Thyroid gland (tissue), 4 donors: ENCODE measurements around the gene TNS3. TPM values are rescaled to one million over a fixed set of nuclear protein-coding genes. Genes with fewer than 3 reads are reported as not detected.

Source experiments
- DNase-seq, 2 donors: peaks; one replicate each; pipeline ENCODE4 v3.0.0-alpha.2; 2019
- H3K27ac ChIP-seq, 3 donors: fragments of 200-600 bp; sonication (generic); 1 replicate in 2 of 3; 2 replicates in 1 of 3; pipeline ENCODE4 v1.5.1; 2016 to 2019; ENCODE audit warnings: mild to moderate bottlenecking in 1 of 3, moderate library complexity in 1 of 3
- H3K27me3 ChIP-seq: fragments of 200-600 bp; sonication (generic); one replicate; pipeline ENCODE4 v1.5.1; 2019
- H3K36me3 ChIP-seq, 2 donors: fragments of 200-600 bp; sonication (generic); one replicate each; pipeline ENCODE4 v1.5.1; 2016 to 2019
- H3K4me1 ChIP-seq, 2 donors: fragments of 200-600 bp; sonication (generic); one replicate each; pipeline ENCODE4 v1.5.1; 2017 to 2019
- H3K4me3 ChIP-seq, 3 donors: fragments of 200-600 bp; sonication (generic); replicated peaks in 1 of 3; 1 replicate in 2 of 3; 2 replicates in 1 of 3; pipeline ENCODE4 v1.5.1; 2016; ENCODE audit warnings: mild to moderate bottlenecking in 1 of 3
- H3K9me3 ChIP-seq: fragments of 200-600 bp; sonication (generic); one replicate; pipeline ENCODE4 v1.5.1; 2017
- POLR2A ChIP-seq, 2 donors: fragments of 450-650 bp; IDR thresholded peaks; one replicate each; pipeline ENCODE4 v1.6.1; 2017; ENCODE audit warnings: antibody characterized with exemption in 2 of 2, mild to moderate bottlenecking in 2 of 2, moderate library complexity in 1 of 2
- WGBS, 2 donors: methylation state at CpG; one replicate each; pipeline ENCODE4 v1.1.5; 2017; 5-methylcytosine and 5-hydroxymethylcytosine counted together
- intact Hi-C: fragments of 100-400 bp; cut with DNase I; formaldehyde crosslinking; loops from one replicate; pipeline ENCODE4 v1.15.1; 2023
- total RNA-seq, 4 donors: library from RNA; depleted of rRNA; stranded (reverse); fragments of >200 nt; gene quantifications; one replicate each; pipeline ENCODE4 v1.2.3, GENCODE V29; 2016
- TF ChIP-seq, protein P1 (sequence below), 6 experiments: fragments of 200-600 bp in 3 of 6; fragments of 450-650 bp in 3 of 6; sonication (generic) in 3 of 6; IDR thresholded peaks; one replicate each; pipeline ENCODE4 v1.5.1; 2016 to 2019; ENCODE audit warnings: antibody characterized with exemption in 6 of 6, mild to moderate bottlenecking in 2 of 6, inconsistent platforms in 1 of 6, moderate library complexity in 1 of 6

Gene TNS3
- total RNA-seq, 4 donors from 2014 or later, result 65.8 to 93.0 (median 80.7) TPM

GRCh38 chr7:47351233-47352154, 230.4 kb downstream of the TNS3 start:
- no peaks in the 10 kb centered on the region for H3K27me3 ChIP-seq
- no peak overlapping the region for H3K4me3 ChIP-seq
- H3K36me3 ChIP-seq, result no peaks in the 10 kb centered on the region
- DNase-seq, result no peak
- intact Hi-C loops, result no loop called here
- no peak for TF ChIP-seq POLR2A (IDR thresholded peaks at IDR 0.05)
- TF ChIP-seq, protein P1, sequence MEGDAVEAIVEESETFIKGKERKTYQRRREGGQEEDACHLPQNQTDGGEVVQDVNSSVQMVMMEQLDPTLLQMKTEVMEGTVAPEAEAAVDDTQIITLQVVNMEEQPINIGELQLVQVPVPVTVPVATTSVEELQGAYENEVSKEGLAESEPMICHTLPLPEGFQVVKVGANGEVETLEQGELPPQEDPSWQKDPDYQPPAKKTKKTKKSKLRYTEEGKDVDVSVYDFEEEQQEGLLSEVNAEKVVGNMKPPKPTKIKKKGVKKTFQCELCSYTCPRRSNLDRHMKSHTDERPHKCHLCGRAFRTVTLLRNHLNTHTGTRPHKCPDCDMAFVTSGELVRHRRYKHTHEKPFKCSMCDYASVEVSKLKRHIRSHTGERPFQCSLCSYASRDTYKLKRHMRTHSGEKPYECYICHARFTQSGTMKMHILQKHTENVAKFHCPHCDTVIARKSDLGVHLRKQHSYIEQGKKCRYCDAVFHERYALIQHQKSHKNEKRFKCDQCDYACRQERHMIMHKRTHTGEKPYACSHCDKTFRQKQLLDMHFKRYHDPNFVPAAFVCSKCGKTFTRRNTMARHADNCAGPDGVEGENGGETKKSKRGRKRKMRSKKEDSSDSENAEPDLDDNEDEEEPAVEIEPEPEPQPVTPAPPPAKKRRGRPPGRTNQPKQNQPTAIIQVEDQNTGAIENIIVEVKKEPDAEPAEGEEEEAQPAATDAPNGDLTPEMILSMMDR (IDR thresholded peaks at IDR 0.05), result no peak
- H3K4me1 ChIP-seq, result peaks cover 8 to 28% of the 10 kb centered on the region in 2 donors
- no peak overlapping the region for H3K27ac ChIP-seq
- H3K9me3 ChIP-seq, result no peaks in the 10 kb centered on the region
- WGBS, 2 donors, result 91 to 93% methylated on average over 16 to 20 of the region's 20 CpGs

DNA sequence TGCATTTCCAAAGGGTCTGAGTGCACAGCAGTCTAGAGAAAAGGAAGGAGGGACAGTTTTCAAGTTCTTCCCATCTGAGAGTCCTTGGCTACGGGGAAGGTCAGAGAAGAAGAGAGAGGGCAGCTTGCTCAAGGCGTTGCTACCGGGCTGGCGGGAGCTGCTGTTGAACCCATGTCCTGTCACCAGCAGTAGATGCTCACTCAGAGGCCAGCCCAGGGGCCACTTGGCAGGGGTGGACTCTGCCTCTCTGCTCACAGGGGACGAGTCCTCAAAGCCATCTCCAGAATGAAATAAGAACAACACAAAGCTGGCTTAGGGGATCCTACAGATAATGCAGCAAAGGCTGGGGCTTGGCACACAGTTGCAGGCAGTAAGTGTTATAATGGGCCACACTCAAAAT, 231.5 kb downstream of the TNS3 start:
- intact Hi-C loops, result no loop called here
- TF ChIP-seq, protein P1 (IDR thresholded peaks at IDR 0.05), result no peak
- no peak for TF ChIP-seq POLR2A (IDR thresholded peaks at IDR 0.05)
- H3K27ac ChIP-seq, result peak overlapping the region in 1 of 3 donors; percentile 46

DNA sequence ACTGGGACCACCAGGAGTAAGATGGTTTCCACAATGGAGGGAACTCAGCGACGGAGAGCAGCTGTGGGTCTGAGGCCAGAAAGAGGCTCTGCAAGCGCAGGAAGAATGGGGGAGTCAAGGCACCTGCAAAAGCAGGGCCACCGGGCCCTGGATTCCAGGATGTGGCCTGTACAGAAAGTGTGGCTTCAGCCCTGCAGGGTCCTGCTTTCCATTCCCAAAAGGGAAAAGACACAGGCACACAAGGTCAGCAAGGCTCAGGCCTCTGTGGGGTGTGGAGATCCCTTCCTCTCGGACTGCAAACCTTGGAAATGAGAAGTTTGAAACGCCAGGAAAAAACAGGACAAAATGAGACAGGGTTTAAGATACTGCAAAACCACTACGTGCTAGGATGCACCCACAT, 232.5 kb downstream of the TNS3 start:
- Histone ChIP-seq H3K4me3 (no peak overlapping the region), H3K27me3 (no peaks in the 10 kb centered on the region), H3K9me3 (no peaks in the 10 kb centered on the region), H3K4me1 (peaks cover 0 to 13% of the 10 kb centered on the region in 2 donors), H3K27ac (peak overlapping the region in 1 of 3 donors; percentile 46), H3K36me3 (peaks cover 0 to 5% of the 10 kb centered on the region in 2 donors)
- intact Hi-C loops, result no loop called here
- no peak for DNase-seq
- TF ChIP-seq POLR2A (IDR thresholded peaks at IDR 0.05), result no peak
- TF ChIP-seq, protein P1 (IDR thresholded peaks at IDR 0.05), result no peak
- WGBS, 2 donors, result 89 to 96% methylated on average over 7 of the region's 7 CpGs

More for the DNA sequence above, 231.5 kb downstream of the TNS3 start:
- peaks cover 5 to 19% of the 10 kb centered on the region in 2 donors for H3K4me1 ChIP-seq
- no peaks in the 10 kb centered on the region for H3K9me3 ChIP-seq
- H3K36me3 ChIP-seq, result no peaks in the 10 kb centered on the region
- DNase-seq, result no peak
- 73 to 79% methylated on average over 4 to 5 of the region's 5 CpGs for WGBS, 2 donors
- no peak overlapping the region for H3K4me3 ChIP-seq
- H3K27me3 ChIP-seq, result no peaks in the 10 kb centered on the region

- Histone ChIP-seq H3K9me3 (no peaks in the 10 kb centered on the region), H3K4me3 (no peak overlapping the region), H3K4me1 (peaks cover 7 to 12% of the 10 kb centered on the region in 2 donors), H3K27ac (no peak overlapping the region), H3K27me3 (no peaks in the 10 kb centered on the region), H3K36me3 (peaks cover 0 to 18% of the 10 kb centered on the region in 2 donors)
- TF ChIP-seq, protein P1 (IDR thresholded peaks at IDR 0.05), result no peak
- no peak for TF ChIP-seq POLR2A (IDR thresholded peaks at IDR 0.05)
- DNase-seq, result no peak
- WGBS, 2 donors, result 95 to 99% methylated on average over 6 of the region's 6 CpGs
- intact Hi-C loops, result no loop called here
Measured at GRCh38 chr7:47347816-47348385, 234.0 kb downstream of the TNS3 start.

DNA sequence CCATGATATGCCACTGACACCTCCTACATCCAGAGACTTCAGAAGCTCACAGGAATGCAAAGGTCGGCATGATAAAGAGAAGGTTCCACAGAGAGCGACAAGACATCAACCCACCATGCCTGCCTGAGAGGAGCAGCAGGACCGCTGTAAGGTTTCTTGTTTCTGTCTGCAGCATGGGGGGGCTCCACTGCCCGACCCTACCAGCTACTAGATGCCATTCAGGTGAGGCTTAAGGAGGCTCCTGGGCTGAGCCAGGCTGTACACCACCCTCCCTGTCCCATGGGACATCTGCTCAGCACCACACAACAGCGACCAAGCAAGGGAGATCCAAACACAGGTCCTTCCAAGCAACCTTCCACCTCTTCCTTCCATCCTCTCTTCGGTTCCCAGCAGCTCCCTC, 234.6 kb downstream of the TNS3 start:
- no peaks in the 10 kb centered on the region for H3K27me3 ChIP-seq
- WGBS, 2 donors, result 84 to 90% methylated on average over 6 of the region's 6 CpGs
- TF ChIP-seq, protein P1 (IDR thresholded peaks at IDR 0.05), result no peak
- TF ChIP-seq POLR2A (IDR thresholded peaks at IDR 0.05), result no peak
- H3K4me1 ChIP-seq, result peaks cover 13% of the 10 kb centered on the region in 2 donors
- H3K4me3 ChIP-seq, result no peak overlapping the region
- intact Hi-C loops, result no loop called here
- peaks cover 0 to 18% of the 10 kb centered on the region in 2 donors for H3K36me3 ChIP-seq
- no peak for DNase-seq
- H3K9me3 ChIP-seq, result no peaks in the 10 kb centered on the region
- no peak overlapping the region for H3K27ac ChIP-seq
